Activated T-helper 1 cell treated with Interleukin-2 at 50 U/mL for 16 hours (primary cell): ENCODE measurements around the gene UBE2E2.

Experiments
- DNase-seq: peaks from one replicate; pipeline ENCODE4 v3.0.0-alpha.2; 2020; ENCODE audit warnings: low read depth

The UBE2E2 gene

DNA sequence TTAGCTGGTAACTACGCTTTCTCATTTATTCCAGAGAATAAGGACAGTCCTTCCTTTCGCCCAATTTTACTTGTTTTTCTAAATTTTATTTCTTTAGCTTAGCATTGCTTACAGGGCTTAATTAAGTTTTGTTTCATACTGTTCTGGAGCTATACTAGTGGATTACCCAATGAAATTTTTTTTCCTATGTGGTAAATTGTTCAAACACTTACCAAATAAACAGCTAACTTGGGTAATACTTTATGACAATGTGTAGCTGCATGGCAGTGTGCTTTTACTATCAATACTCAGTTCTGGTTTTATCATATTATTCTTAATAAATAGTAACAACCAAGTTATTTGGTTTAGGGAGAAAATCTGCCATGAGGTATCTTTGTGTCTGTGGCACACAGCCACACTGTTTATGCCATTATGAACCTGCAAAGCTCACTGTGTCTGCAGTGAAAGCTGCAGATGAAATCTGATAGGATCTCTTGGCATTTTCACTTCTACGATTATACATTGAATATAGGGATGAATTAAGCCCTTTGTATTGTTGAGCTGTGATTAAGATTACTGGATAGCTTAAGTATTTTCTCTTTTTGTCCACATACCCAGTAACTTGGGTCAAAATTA is 37.2 kb downstream of the UBE2E2 start:
- no peak for DNase-seq

DNA sequence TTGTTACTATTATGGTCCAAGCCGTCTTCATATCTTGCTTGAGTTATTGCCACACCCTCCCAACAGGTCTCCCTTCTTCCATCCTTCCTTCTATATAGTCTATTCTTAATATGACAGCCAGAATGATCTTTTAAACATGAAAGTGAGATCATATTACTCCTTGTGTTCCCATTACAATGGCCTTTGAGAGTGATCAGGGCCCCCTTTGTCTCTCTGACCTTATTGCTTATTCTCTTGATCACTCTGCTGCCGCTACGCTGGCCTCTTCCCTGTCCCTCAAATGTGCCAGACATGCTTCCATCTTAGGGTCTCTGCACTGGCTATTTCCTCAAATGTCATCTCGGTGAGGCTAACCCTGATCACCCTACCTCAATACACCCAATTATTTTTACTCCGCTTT is 38.1 kb downstream of the UBE2E2 start:
- no peak for DNase-seq

DNA sequence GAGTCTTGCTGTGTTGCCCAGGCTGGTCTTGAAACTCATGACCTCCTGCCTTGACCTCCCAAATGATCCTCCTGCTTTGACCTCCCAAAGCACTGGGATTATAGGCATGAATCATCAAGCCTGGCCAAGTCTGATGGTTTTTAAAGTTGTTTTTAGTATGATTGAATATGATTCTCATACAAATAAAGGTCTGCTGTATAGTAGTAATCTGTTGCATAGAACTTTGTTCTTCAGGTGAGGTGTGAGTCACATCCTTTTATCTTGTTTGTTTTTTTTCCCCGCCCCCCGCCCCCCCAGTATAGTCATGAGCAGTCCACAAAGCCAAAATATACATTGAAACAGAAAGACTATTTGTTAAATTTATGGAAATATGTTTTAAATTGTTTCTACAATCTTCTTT is 39.0 kb downstream of the UBE2E2 start:
- no peak for DNase-seq

DNA sequence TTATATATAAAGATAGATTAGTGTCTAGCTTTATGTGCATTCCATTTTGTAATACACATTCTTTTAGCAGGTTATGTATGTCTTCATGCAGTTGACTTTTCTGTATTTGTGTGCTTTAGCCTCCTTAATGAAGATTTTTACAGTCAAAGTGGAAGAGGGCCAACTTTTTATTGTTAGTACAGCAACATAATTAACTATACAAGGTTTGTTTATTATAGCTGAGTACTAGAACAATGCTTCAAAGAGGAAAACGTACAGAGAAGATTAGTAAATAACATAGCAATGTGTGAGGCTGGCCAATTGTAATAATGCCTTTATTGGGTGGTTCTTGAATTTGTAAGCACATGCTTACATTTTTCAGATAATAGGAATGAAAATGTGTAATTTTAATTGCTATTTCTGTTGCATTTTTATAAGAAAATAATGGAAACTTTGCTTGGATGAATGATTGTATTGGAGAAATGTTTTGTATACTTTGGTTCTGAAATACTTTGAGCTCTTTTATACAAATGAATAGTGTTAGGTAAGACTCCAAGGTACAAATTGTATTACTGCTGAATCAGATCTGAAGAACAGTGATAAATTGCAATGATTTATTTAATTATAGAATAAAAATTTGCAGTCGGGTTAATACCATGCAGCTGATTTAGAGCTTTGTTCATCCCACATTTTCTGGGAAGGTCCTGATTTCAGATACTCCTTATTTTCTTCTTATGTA is 41.4 kb downstream of the UBE2E2 start:
- no peak for DNase-seq

DNA sequence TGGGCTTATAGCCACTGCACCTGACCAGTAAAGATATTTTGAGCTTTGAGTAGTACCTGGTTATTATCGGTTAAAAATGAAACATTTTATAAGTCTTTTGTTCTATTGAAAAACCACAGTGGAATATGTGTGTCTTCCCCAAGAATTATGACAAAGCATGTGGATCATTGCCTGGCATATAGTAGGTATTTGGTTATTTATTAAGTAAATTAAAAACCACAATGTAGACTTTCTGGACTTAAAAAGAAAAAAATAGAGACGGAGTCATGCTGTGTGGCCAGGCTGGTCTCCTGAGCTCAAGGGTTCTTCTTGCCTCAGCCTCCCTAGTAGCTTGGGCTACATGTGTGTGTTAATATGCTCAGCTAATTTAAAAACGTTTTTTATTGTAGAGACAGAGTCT is 43.5 kb downstream of the UBE2E2 start:
- DNase-seq: no peak

DNA sequence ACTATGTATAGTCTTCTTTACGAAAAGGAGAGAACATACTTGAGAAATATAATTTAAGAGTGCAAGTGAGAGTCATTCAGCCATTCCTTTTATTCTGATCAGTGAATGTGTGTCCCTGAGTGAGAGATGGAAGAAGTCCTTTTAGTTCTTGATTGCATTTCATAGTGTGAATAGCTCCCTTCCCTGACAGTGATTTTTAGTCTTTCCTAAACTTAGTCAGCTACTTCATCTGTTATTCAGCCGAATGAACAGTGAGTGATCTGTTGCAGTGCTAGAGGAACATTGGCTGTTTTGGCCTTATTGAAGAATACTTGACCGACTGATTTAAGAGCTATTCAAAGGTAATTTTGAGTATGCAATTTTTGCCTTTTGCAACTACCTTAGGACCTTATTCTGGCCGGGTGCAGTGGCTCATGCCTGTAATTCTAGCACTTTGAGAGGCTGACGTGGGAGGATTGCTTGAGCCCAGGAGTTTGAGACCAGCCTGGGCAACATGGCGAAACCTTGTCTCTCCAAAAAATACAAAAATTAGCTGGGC is 45.5 kb downstream of the UBE2E2 start:
- no peak for DNase-seq

DNA sequence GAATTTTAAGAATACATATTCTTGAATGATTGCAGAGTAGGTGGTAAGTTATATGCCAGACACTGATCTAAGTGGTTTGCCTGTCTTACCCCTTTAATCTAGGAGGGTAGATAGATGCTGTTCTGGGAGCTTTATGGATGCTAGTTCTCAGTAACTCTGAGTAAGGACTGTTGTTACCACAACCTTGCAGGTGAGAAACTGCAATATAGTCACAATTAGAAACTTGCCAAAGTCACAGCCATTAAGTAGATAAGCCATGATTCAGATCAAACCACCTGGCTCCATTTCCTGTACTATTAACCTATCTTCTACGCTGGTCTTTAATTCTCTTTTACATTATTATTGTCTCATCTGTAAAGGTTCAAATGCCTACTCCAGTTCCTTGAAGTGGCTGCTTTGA is 46.8 kb downstream of the UBE2E2 start:
- no peak for DNase-seq

DNA sequence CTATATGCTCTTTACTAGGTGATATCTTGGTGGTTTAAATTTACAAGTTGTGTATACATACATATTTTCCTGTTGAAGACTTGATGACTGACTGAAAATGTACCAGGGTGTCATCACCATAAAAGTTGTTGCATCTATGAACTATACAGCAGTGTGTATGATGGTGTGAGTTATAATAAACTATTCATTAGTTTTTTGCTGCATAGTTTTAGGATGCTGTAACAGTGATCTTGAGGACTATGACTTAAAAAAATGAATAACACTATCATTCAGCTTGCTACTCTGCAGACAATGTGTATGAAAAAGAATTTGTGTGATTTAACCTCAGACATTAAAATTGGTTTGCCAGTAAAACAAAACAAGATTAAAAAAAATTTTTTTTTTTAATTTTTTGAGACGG is 49.0 kb downstream of the UBE2E2 start:
- DNase-seq: no peak

DNA sequence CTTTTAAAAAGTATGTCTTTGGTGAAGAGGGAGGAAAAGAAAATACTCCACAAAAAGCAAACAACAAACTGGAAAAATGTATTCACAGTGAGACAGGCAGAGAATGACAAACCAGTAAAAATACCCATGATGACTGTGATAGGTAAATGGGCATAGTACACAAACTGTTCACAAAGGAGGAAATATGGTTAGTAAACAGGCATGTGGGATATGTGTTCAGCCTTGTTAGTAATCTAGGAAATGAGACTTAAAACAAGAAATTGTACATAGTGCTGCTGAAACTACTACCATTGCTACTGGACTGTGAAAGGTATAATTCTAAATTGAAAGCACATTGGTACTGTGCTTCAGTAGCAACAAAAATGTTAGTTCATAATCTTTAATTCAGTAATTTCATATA is 50.1 kb downstream of the UBE2E2 start:
- DNase-seq: no peak

DNA sequence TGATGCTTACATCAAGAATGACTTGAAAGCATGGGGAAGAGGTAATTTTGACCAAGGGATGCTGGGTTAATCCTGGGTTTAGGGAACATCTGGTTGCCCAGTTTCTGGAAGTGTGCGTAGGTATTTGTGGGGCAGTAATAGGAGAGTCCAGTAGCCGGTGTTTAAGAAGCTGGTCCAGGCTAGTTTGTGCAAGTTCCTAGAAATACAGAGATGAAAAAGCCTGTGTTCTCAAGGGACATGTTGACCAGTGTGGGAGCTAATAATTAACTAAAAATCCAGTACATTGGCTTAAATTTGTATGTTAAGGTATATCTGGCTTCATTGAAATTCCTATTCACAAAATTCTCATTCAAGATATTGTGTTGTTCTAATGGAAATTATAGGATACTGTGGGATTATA is 51.2 kb downstream of the UBE2E2 start:
- DNase-seq: no peak

DNA sequence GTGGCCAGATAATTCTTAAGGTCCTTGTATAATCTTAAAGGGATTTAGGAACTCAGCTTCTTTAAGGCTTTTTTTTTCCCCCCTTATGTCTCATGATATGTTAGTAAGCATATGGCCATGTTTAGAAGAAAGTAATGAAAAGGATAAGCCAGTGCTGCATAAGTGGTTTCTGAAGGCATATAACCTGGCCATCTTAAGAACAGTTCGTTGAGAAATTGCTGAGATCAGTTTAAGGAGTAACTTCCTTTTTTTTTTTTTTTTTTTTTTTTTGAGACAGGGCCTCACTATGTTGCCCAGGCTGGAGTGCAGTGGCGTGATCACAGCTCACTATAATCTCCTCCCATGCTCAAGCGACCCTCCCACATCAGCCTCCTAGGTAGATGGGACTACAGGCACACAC is 51.7 kb downstream of the UBE2E2 start:
- no peak for DNase-seq

DNA sequence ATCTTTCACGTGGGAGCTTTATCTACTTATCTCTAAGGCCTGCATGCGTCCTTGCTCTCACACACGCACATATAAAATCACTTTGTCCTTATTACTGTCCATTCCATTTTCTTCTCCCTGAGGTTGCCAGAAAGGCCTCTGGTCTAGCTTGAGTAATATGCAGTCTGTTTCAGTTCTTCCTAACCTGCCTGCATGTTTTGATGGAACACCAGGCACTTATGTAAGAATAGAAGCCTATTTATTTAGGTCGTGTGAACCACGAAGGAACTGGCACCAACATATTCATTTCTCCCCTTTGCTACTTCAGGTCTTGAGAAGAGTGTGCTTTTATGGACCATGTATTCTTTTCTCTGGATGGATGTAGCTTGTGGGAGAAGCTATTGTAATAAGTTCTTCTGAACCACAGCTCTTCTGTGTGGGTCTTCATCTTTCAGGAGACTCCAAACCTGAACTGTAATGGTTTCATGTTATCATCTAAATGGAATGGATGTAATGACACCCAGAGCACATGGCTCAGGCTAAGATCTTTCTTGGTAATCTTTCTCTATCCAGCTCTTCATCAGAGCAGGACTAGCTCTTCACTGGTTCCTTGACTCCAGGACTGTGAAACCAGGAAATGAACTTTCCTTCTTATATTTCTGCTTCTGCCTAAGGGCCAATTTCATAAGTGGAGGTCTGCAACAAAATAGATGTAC is 53.8 kb downstream of the UBE2E2 start:
- no peak for DNase-seq

DNA sequence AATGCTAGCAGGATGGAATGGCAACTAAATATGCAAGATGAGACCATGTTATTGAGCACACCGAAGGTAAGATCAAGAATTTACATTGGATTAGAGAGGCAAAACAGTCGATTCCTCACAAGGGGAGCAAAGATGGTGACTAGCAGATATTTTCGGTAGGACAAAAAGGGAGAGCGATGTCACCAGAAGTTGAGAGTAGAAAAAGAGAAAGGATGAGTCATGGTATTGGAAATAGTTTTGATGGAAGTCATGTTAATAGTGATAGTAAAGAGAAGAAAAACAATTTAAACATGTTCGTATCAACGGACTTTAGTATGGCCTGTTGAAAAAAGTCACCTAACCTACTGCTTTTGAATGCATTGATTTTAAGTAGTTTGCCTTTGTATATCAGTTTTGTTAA is 55.0 kb downstream of the UBE2E2 start:
- DNase-seq: no peak

DNA sequence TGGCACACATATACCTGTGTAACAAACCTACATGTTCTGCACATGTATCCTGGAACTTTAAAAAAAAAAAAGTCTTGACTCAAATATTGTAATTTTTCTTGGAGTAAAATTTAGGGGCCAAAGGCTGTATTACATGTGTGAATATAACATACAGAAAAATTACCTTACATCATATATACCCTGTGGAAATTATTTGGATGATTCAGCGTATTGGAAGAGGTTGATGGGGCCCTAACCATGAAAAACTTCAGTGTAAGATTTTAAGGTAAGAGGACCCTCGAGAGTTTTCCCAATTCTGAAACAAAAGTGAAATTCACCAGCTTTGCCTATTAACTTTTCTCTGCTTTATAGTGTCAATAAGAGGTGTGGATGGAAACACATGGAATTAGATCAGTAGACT is 56.4 kb downstream of the UBE2E2 start:
- DNase-seq: no peak

DNA sequence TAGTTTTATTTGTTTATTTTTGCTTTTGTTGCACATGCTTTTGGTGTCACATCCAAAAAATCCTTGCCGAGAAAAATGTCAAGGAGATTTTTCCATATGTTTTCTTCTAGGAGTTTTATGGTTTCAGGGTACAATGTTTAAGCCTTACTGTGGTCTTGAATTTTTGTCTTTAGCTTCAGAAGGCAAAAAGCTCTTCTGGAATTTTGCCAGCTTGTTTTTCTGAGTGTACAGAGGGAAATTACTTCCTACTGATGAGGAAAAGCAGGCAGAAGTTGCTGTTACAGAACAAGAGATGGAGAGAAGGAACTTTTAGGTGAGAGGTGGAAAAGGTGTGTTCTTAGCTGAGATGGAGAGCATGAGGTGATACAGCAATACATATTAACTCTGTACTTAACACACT is 59.6 kb downstream of the UBE2E2 start:
- no peak for DNase-seq

DNA sequence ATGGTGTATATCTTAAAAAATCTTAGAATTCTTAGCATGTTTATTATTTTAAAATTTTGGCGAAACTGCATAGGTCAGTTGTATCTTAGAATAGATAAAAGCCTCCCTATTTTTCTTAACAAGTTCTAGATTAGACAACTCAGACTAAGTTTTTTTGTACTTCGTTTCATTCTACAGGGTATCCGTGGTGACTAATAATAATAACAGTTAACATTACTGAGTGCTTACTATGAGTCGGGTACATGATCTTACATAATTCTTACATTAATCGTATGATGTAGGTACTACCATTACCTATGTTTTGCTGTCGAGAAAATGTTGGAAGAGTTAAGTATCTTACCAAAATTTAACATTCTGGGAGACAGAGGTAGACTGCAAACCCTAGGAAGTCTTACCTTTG is 60.7 kb downstream of the UBE2E2 start:
- no peak for DNase-seq

DNA sequence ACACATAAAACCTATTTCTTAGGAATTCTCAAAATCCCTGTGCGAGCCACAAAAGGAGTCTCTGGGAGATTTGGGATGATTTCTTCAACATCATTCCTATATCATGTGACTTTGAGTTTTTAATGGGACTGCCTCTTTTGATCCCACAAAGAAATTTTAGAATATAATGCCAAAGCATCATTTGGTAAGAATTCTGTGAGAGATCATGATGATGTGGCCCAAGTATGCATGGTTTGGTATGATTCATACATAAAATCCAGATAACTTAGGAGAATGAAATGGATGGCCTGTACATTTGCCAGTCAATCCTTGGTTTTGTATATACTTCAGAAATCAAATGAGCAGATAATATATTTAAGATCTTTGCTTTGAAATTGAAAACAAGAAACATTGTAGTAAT is 61.3 kb downstream of the UBE2E2 start:
- DNase-seq: no peak

DNA sequence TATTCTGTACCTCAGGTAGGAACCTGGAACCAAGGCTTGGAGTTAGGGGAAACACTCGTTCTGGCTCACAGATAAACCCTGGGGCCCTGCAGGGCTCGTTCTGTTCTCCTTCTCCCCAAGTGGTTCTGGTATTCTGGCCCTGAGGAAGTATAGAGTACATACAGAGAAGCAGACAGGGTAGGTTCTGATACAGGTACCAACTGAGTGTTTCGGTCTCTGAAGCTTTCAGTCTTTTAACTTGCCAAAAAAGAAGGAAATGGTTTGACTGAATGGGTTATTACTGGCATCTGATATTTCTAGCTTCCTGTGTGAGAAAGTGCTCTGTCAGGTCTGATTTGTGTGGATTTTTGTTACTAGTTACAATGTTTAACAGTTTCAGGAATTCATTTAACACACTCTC is 67.3 kb downstream of the UBE2E2 start:
- DNase-seq: no peak

DNA sequence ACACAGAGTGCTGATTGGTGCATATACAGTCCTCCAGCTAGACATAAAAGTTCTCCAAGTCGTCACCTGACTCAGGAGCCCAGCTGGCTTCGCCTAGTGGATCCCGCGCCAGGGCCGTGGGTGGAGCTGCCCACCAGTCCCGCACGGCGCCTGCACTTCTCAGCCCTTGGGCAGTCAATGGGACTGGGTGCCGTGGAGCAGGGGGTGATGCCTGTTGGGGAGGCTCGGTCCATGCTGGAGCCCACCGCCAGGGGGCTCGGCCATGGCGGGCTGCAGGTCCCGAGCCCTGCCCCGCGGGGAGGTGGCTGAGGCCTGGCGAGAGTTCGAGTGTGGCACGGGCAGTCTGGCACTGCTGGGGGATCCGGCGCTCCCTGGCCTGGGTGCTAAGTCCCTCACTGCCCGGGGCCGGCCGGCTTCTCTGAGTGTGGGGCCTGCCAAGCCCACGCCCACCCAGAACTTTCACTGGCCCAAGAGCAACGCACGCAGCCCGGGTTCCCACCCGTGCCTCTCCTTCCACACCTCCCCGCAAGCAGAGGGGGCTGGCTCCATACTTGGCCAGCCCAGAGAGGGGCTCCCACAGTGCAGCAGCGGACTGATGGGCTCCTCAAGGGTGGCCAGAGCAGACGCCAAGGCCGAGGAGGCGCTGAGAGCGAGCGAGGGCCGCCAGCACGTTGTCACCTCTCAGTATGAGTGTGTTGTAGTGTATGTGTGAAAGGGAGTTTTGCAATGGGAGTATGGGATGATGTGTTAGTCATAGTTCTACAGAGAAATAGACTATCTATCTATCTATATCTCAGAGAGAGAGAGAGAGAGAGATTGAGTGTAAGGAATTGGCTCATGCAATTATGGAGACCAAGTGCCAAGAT is 69.0 kb downstream of the UBE2E2 start:
- DNase-seq: no peak

DNA sequence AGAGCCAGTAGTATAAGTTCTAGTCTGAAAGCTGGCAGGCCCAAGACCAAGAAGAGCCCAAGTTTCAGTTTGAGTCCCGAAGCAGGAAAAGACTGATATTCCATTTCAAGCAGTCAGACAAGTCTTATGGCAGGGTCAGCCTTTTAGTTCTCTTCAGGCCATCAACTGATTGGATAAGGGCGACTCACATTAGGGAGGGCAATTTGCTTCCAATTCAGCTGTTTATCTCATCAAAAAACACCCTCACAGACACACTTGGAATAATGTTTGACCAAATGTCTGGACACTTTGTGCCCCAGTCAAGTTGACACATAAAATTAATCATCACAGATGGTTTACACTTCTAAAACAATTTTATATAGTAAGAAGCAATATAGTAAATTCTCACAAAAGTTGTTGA is 69.7 kb downstream of the UBE2E2 start:
- DNase-seq: no peak

DNA sequence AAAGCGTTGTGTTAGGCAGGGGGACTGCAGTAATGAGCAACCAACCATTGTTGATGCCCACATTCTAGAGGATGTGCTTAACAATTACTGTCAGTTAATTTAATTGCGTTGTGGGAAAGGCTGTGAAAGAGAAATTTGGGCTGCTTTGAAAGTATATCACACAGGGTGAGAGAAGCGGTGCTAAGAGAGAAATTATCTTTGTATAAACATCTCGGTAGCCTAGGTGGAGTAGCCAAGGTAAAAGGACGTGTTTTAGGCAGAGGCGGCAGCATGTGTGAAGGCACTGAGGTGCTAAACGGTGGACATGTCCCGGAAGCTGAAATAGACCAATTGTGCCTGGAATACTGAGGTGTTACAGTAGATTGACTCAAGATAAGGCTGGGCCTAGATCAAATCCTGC is 71.9 kb downstream of the UBE2E2 start:
- no peak for DNase-seq

DNA sequence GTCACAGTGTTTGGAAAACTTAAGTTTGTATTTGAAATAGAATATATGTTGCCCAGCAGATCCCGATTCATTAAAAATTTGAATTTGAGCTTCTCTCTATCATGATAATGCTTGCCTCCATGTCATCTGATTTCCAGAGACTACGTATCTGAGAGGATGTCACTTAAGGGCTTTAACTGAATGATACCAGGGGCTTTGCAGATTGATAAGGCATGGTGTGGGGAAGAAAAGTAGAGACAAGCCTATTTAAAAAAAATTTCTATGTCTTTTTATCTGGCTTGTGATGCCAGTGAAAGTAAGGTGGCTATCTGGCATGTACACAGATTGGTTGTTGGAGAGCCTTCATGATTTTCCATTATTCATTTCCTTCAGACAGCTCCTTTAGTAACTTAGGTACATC is 72.7 kb downstream of the UBE2E2 start:
- DNase-seq: no peak
